Daoy (cell line): Measurements from ENCODE around the gene DDIAS. TPM values are rescaled to one million over a fixed set of nuclear protein-coding genes. Genes with fewer than 3 reads are reported as not detected.
"Not testable (repeated sequence)": the region's sequence is repeated elsewhere in the genome, so short reads cannot be mapped to it uniquely, and the experiment has no call there.

ENCODE experiments used
- DNase-seq: peaks from one replicate; pipeline ENCODE4 v3.0.0-alpha.2; 2015; ENCODE audit warnings: low read depth
- total RNA-seq: library from RNA; depleted of rRNA; stranded (reverse); fragments of >200 nt; shearing (Covaris generic); gene quantifications from 2 replicates; pipeline ENCODE4 v1.2.3, GENCODE V29; 2014

Gene DDIAS
- total RNA-seq, 1 experiment from 2014 or later, result 18.2 TPM

DNA sequence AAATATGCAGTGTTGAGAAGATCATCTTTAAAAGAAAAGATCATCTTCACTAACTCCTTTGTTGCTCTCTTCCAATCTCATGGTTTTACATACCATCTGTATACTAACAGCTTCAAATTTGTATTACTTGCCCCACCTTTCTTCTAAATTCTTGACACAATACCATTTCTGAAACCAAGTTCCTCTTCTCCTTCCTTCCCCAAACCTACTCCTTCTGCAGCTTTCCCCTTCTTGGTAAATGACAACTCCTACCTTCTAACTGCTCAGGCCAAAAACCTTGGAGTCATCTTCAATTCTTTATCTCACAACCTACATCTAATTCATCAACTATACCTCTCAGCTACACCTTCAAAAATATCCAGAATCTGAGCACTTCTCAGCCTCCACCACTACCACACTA is 10.6 kb upstream of the DDIAS start:
- no peak for DNase-seq

DNA sequence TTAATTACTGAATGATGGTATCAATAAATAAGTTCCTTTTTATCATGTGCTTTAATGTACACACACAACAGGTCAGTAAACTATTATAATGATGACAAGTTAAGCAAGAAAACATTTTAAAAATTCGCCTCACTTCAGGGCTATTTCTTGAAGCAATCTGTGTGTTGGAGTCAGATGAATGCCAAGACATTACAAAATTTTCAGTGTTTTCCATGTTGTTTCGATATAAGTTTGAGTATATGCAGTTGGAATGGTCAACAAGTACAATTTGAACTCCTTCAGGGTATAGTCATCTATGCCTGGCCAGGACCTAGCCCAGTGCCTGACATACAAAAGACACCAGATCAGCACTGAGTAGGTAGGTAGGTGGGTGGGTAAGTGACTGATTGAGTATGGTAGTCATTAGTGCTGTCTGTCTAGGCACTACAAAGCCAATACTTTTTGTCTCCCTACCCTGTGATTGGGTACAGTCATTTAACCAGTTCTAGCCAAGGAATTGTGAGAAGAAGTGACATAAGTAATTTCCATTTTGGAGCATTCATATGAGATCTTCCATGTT is 8.8 kb upstream of the DDIAS start:
- DNase-seq, result no peak

DNA sequence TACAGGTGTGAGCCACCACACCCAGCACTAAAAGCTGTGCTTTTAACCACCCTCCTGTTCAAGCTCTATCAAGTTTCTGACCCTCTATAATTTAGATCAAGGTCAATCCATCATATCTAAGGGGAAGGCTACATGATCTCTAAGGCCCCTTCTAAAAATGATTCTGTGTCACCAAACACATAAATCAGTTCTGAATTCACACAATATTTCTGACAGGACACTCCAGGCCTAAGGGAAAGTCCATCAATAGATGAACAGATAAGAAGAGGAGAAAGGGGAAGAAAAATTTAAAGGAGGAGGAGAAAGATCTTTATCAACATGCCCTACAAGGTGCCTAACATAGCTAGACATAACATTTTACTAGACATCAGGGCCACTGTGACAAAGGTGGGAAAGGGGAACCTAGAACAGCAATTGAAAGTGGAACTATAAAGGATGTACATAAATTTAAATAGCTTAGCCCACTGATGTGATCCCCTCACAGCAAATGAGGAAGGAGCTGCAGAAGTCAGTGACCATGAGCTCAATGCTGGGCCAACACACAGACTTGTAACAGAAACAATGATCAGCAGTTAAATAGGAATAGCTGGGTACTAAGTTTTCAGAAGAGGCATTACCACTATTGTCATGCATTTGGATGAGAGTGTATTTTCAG is 6.0 kb upstream of the DDIAS start:
- DNase-seq, result no peak

DNA sequence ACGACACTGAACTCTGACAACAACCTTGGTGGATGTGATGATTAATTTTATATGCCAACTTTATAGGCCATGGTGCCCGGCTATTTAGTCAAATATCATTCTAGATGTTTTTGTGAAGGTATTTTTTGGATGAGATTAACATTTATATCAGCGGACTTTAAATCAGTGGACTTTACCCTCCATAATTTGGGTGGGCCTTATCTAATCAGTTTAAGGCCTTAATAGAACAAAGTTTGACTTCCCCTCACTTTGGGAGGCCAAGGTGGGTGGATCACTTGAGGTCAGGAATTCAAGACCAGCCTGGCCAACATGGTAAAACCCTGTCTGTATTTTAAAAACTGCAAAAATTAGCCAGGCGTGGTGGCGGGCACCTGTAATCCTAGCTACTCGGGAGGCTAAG is 5.4 kb upstream of the DDIAS start:
- no peak for DNase-seq

DNA sequence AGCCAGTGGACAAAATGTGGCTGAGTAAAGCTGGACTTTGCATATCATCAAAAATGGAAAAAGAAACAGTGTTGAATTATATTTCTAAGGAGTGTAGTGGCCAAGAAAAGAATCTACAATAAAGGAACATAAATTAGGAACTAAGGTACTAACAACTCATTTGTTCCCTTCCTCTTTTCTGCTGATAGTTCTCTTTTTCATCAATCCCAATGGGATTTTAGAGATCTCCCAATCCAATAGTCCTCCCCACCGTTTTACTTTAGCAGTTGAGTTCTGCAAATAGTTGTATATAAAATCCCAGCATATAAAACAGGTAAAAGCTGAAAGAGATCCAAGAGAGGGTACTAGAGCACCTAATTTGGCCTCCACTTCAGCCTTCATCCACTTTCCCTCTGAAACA is 3.3 kb upstream of the DDIAS start:
- DNase-seq, result no peak

DNA sequence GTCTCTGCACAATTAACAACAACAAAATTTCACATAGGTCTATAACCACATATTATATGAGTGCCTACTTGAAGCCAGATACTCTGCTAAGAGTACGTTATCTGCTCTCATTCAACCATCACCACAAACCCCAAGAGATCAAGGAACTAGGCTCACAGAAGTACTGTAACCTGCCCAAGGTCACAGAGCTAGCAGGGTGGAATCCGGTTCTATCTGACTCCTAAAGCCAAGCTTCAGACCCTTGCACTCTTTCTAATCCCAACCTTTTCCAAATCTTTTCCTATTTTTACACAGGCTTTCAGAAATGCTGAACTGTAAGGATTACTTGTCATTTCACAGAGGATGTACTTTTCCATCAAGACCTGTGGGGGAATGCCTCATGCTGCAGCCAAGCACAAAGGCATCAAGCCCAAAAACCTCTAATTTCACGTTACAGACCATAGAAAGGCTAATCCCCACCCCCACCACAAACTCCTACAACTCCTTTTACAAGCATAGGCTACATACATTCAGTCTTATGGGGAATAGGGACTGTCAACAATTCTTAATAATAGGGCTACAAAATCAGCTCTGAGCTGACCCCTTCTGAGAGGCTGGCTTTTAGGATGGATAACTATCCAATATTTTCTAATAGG is 2.2 kb upstream of the DDIAS start:
- no peak for DNase-seq

DNA sequence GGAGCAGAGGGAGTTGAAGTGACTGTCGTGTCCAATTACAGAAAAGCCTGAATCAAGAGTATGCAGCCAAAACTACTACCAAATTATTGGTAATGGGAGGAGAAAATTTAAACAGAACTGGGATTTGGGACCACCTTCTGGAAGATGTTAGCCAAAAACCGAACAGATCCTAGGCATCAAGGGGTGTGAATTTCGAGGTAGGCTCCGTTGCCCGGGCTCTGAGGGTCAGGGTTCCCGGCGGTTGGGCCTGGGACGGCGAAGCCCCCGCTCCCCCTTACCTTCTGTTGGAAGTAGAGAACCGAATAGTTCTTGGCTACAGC is 1.6 kb upstream of the DDIAS start:
- DNase-seq, result no peak

DNA sequence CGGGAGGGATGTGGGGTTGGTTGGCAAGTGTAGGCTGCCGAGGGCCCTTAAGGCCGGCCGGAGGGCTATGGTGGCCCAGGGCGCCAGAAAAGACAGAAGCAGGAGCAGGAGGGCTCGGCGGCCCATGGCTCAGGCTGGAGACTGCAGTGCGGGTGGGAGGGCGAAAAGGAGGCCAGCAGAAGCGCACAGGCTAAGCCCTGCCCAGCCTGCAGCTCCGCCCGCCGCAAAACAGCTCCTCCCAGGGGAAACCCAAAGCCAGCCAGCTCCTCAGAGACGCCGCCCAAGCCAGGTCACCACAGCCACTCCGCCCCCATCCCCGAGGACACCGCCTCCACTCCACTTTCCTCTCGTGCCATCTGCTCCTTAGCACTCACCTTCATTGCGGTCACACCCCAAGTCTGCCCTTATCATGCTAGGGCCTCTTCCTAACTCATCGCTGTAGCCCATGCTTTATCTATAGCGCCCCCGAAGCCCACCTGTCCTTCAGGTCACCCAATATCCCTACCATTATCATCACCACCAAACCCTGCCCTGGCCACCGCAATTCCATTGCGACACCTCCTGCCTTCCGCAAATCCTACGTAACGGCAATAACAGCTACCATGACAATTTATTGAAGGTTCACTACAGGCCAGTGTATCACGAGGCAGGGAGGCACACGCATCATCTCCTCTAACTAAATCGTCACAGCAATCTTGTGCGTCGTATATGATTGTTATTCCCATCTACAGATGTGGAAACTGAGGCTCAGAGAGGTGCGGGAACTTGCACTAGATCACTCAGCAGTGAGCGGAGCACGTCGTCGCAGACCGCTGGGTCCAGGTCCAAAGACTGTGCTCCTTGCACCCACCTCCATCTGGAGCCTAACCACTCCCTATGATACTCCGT is 1.0 kb upstream of the DDIAS start, which contains the start of gene PRCP:
PRCP (minus strand) TSS at position 154 of the 888 bp plus-strand sequence; CDS start at position 126, 28 bp downstream.
- DNase-seq, result peak; percentile 94

DNA sequence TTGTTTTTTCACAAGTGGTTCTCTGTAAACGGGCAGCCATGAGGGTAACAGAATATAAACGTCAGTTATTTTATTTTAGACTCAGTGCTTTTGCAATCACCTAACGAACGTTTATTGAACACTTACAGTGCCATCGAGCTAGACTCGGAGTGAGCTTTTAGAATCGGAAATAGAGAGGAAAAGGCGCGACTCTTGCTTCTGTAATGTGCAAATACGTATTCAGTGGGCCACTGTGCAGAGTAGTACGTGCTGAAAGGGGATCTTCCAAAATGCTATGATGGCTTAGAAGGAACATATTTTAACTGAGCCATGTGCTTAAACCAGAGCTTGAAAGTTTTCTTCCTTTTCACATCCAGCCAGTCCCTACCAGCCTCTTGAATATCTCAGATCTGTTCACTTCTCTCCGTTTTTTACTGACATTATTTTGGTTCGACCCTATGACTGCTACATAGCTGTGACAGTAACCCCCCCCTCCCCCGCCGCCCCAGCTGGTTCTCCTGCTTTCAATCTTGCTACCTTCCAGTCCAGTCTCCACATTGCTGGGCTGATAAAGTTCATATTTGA is 468 bp downstream of the DDIAS start:
- DNase-seq, result no peak

DNA sequence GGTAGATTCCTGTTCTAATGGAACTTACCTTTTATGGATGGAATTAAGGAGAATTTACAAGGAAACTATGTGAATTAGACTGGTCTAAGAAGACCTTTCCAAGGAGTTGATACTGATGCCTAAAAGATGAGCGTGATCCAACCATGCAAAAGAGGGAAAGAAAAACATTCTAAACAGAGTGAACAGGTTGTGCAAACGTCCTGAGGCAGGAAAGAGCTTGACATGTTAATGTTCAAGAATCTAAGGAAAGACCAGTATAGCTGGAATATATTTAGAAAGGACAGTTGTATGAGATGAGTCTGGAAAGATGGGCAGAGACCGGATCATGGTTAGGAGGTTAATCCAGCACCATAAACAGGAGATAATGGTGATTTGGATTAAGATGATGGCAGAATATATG is 1.3 kb downstream of the DDIAS start:
- DNase-seq, result no peak

DNA sequence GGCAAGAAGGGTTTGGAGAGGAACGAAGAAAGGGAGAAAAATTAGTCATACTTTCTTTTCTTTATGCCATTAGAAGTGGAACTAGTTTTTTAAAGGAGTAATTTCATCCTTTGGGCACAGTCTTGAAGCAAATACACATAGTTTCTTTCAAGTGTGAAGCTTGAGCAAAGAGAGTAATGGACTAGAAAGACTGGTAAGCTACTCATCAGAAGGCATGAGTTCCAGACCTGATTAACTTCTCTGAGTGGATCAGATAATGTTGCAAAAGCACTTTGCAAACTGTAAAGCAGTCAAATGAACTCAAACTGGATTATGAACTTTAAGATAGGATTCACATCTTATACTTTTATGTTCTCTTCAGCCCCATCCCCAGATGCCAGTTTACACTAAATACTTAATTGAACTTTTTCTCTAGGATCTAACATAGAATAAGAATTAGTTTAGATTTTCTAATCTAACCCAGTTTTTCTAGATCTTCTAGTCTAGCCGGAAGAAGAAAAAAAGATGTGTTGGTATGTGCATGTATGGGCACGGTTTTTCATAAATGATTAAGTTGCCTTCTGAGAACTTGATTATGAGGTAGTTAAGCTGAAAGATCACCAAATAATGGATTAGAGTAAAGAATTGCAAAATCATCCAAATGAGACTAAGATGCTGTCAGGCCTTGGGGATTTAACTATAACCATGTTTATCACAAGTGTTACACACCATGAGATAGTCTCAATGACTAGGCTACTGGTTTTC is 2.5 kb downstream of the DDIAS start:
- no peak for DNase-seq

DNA sequence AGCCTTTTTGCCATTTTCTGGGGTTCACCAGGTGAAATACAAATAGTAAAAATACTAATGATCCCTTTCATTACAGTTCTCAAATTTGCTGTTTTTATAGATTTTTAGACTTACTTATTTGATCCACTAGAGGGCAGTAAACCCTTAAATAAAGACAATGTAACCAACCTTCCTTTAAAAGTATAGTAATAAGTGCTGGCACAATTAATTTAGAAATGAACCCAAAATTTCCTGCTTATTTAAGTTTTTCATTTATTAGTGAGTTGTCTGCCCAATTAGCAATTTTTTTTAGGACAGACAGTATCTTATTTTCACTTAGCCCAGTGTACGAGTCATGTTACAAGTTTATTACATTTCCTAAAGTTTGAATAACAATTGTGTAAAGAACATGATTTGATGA is 4.7 kb downstream of the DDIAS start:
- DNase-seq, result no peak

DNA sequence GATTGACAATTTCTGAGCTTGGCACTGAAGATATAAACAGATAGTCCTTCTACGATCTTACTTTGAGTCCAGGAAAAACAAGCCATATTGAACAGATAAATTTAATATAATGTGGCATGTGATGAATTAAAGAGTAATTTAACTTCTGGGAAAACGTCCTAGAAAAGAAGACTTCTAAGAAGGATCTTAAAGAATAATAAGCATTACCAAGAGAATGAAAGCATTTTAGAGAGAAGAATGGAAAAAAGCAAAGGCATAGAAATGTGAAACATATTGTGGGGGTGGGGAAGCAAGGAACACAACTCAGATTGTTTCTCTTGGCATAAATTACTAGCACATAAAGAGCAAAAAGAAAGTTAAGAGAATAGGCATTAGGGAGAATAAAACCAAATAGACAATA is 5.4 kb downstream of the DDIAS start:
- no peak for DNase-seq

DNA sequence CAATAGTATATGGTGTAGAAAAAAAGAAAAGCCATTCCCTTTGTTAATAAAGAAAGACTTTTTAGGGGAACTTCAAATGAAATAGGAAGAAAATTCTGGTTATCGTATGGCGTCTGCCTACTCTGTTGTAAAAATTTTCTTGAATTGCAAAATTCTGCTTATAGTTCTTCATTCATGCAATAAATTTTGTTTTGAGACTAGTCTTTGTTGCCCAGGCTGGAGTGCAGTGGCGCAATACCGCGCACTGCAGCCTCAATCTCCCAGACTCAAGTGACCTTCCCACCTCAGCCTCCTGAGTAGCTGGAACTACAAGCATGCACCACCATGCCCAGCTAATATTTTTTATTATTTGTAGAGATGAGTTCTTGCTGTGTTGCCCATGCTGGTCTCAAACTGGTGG is 5.8 kb downstream of the DDIAS start:
- DNase-seq, result no peak

DNA sequence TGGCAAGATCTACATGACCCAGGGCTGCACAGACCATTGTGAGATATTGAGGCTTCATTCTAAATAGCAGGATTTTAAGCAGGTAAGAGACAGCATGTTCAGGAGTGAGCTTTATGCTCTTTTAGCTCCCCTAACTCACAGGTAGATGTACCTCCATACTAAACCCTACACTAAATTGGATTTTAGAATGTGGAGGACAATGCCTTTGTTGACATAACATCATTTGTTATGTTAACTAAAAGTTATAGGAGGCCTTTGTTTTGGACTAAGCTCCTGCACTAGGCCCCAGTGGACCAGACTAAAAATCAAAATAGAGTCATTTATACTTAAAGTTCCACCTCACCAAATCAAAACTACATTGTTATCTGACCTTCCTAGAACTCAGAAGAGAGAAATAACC is 6.8 kb downstream of the DDIAS start:
- DNase-seq, result no peak

DNA sequence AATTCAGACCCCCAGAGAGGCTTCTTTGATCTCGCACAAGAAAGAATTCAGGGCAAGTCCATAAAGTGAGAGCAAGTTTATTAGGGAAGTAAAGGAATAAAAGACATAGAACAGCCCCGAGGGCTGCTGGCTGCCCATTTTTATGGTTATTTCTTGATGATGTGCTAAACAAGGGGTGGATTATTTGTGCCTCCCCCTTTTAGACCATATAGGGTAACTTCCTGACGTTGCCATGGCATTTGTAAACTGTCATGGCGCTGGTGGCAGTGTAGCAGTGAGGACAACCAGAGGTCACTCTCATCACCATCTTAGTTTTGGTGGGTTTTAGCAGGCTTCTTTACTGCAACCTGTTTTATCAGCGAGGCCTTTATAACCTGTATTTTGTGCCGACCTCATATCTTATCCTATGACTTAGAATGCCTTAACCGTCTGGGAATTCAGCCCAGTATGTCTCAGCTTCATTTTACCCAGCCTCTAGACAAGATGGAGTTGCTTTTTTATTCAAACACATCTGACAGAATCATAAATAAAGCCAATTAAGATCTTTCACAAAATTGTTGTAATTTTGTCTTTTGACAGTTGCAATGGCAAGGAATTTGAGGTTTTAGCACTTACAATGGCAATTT is 7.6 kb downstream of the DDIAS start:
- DNase-seq, result no peak

DNA sequence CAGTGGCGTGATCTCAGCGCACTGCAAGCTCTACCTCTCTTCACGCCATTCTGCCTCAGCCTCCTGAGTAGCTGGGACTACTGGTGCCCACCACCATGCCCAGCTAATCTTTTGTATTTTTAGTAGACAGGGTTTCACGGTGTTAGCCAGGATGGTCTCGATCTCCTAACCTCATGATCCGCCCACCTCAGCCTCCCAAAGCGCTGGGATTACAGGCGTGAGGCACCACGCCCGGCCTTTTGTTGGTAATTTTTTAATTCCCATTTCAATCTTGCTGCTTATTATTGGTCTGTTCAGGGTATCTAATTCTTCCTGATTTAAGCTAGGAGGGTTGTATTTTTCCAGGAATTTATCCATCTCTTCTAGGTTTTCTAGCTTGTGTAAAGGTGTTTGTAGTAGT is 18.2 kb downstream of the DDIAS start:
- not testable (repeated sequence) for DNase-seq

DNA sequence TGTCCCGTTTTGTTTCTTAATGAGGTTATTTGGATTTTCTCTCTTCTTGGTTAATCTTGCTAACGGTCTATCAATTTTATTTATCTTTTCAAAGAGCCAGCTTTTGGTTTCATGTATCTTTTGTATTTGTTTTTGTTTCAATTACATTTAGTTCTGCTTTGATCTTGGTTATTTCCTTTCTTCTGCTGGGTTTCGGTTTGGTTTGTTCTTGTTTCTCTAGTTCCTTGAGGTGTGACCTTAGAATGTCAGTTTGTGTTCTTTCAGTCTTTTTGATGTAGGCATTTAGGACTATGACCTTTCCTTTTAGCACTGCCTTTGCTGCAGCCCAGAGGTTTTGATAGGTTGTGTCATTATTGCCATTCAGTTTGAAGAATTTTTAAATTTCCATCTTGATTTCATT is 18.7 kb downstream of the DDIAS start:
- DNase-seq, result not testable (repeated sequence)

DNA sequence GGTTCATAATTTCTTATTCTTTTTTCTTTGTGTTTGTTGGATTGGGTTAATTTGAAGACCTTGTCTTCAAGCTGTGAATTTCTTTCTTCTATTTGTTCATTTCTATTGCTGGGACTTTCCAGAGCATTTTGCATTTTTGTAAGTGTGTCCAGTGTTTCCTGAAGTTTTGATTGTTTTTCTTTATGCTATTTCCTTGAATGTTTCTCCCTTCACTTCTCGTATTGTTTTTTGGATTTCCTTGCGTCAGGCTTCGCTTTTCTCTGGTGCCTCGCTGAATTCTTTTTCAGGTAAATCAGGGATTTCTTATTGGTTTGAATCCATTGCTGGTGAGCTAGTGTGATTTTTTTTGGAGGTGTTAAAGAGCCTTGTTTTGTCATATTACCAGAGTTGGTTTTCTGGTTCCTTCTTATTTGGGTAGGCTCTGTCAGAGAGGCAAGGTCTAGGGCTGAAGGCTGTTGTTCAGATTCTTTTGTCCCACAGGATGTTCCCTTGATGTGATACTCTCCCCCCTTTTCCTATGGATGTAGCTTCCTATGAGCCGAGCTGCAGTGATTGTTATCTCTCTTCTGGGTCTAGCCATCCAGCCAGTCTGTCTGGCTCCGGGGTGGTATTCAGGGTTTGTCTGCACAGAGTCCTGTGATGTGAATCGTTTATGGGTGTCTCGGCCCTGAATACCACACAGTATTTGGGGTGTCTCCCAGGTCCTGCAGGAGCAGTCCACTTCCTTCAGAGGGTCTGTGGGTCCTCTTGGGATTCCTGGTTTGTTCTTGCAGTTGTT is 21.0 kb downstream of the DDIAS start:
- DNase-seq, result not testable (repeated sequence)

DNA sequence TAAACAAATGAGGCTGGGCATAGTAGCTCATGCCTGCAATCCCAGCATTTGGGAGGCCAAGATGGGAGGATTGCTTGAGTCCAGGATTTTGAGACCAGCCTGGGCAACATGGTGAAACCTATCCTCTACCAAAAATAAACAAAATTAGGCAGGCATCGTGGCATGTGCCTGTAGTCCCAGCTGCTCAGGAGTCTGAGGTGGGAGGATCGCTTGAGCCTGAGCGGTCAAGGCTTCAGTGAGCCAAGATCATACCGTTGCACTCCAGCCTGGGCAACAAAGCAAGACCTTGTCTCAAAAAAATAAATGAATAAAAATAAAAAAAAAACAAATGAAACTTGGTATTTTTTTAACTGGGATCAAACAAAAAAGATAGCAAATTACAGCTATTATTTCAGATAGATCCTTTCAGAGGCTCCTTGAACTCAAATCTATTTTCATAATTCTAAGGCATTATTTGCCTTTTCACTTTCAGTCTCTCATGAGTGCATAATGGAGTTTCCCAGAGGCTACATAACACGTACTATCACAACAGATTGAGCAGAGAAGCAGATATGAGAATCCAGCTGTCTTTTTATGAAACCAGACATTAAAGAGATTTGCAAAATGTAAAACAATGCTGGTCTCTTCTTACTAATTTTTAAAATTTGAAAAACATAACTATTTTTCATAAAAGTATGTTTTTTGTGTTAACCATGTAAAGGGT is 23.1 kb downstream of the DDIAS start:
- DNase-seq, result no peak
